ENCODE measurements around the gene RNF152.

RNF152 gene

GRCh38 chr18:61852496-61852895 is 40.3 kb downstream of the RNF152 start:
- no peak for DNase-seq

GRCh38 chr18:61851940-61852451 is 40.8 kb downstream of the RNF152 start:
- no peak for DNase-seq

- DNase-seq = no peak
Measured at GRCh38 chr18:61851279-61851678, 41.5 kb downstream of the RNF152 start.

- DNase-seq = no peak
Measured at GRCh38 chr18:61850756-61851155, 42.1 kb downstream of the RNF152 start.

GRCh38 chr18:61847164-61847791 is 45.5 kb downstream of the RNF152 start:
- no peak for DNase-seq

- DNase-seq = no peak
Measured at GRCh38 chr18:61845197-61845596, 47.6 kb downstream of the RNF152 start.

GRCh38 chr18:61844726-61845125 is 48.1 kb downstream of the RNF152 start:
- DNase-seq = no peak

- no peak for DNase-seq
Measured at GRCh38 chr18:61842146-61842545, 50.7 kb downstream of the RNF152 start.

GRCh38 chr18:61841706-61842105 is 51.1 kb downstream of the RNF152 start:
- no peak for DNase-seq

GRCh38 chr18:61840324-61840723 is 52.5 kb downstream of the RNF152 start:
- DNase-seq = no peak

- no peak for DNase-seq
Measured at GRCh38 chr18:61838521-61838920, 54.3 kb downstream of the RNF152 start.

- no peak for DNase-seq
Measured at GRCh38 chr18:61833978-61834377, 58.8 kb downstream of the RNF152 start.

- DNase-seq = no peak
Measured at GRCh38 chr18:61833387-61833786, 59.4 kb downstream of the RNF152 start.

- no peak for DNase-seq
Measured at GRCh38 chr18:61832858-61833257, 59.9 kb downstream of the RNF152 start.

GRCh38 chr18:61831071-61831470 is 61.7 kb downstream of the RNF152 start:
- DNase-seq = no peak

GRCh38 chr18:61829108-61829507 is 63.7 kb downstream of the RNF152 start:
- no peak for DNase-seq

- DNase-seq = no peak
Measured at GRCh38 chr18:61827591-61827990, 65.2 kb downstream of the RNF152 start.

GRCh38 chr18:61825386-61825785 is 67.4 kb downstream of the RNF152 start:
- no peak for DNase-seq

GRCh38 chr18:61824733-61825363 is 68.0 kb downstream of the RNF152 start:
- DNase-seq = no peak

- no peak for DNase-seq
Measured at GRCh38 chr18:61823595-61823994, 69.2 kb downstream of the RNF152 start.

- no peak for DNase-seq
Measured at GRCh38 chr18:61822879-61823278, 69.9 kb downstream of the RNF152 start.

GRCh38 chr18:61821748-61822147 is 71.1 kb downstream of the RNF152 start:
- no peak for DNase-seq

- DNase-seq = no peak
Measured at GRCh38 chr18:61820882-61821281, 71.9 kb downstream of the RNF152 start.

- no peak for DNase-seq
Measured at GRCh38 chr18:61817086-61817485, 75.7 kb downstream of the RNF152 start.
